ENCODE results near the gene FAM53C.

FAM53C gene

DNA sequence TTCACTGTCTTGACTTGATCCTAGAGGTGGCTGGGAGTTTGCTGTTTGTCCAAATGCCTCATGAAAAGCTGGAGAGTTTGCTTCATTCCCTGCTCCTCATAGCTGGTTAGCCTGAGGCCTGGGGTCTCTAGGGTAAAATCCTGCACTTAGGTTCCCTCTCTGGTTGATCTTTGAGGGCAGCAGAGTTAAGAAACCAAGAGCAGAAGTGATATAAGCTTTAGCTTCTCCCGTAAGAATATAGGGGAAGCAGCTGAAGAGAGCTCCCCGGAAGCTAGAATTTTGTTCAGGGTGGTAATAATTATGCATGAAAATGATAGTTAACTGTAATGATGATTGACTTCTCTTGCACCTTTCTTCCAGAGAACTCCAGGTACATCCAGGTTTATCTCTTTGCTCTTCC, 1.4 kb downstream of the FAM53C start:
- no peak for DNase-seq (ENCODE audit: low read depth)
- peak overlapping the region; percentile 78 for H3K4me3 ChIP-seq (replicated peaks; ENCODE audit: low read depth, low read length)
- no peak for TF ChIP-seq CTCF (IDR thresholded peaks at IDR 0.05; ENCODE audit: low read length, missing control alignments)

DNA sequence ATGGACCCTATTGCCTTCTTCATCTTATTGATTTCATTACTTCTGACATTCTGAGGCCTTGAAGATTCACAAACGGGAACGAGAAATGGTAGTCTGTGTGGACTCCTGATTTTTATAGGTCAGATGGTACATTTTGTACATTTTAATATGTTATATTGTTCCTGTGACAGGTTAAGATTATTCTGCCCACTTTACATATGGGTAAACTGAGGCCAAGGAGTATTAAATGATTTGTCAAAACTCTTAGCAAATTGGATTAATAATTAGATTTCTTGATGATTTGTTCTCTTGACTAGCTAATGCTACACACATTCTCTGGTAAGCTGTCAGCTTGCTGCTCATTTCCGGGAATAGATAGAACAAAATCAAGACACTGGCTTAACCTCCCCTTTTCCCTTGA, 1.9 kb downstream of the FAM53C start:
- DNase-seq (ENCODE audit: low read depth), result no peak
- no peak for TF ChIP-seq CTCF (IDR thresholded peaks at IDR 0.05; ENCODE audit: low read length, missing control alignments)
- H3K4me3 ChIP-seq (replicated peaks; ENCODE audit: low read depth, low read length), result peak overlapping the region; percentile 78

- H3K4me3 ChIP-seq (replicated peaks; ENCODE audit: low read depth, low read length), result no peak overlapping the region
- DNase-seq (ENCODE audit: low read depth), result no peak
- TF ChIP-seq CTCF (IDR thresholded peaks at IDR 0.05; ENCODE audit: low read length, missing control alignments), result no peak
These were observed 7.0 kb downstream of the FAM53C start for GRCh38 chr5:138344887-138345622.

DNA sequence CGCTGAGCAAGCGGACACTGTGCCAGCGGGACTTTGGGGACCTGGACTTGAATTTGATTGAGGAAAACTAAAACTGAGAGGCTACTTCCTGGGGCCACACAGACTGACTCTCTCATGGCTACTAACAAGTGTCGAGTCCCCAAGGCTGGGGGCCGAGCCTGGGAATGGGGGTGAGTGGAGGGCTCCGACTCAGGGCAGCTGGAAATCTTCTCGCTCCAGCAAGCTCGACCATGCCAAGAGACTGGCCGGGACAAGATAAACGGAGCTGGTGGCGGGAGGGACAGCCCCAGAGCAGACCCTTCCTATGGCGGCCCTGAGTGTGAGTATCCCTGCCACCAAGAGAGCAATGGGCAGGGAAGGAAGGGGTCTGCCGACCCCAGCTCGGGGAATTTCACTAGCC, 8.8 kb downstream of the FAM53C start:
- H3K4me3 ChIP-seq (replicated peaks; ENCODE audit: low read depth, low read length), result no peak overlapping the region
- DNase-seq (ENCODE audit: low read depth), result no peak
- no peak for TF ChIP-seq CTCF (IDR thresholded peaks at IDR 0.05; ENCODE audit: low read length, missing control alignments)

- no peak for TF ChIP-seq CTCF (IDR thresholded peaks at IDR 0.05; ENCODE audit: low read length, missing control alignments)
- peak; percentile 37 for DNase-seq (ENCODE audit: low read depth)
- no peak overlapping the region for H3K4me3 ChIP-seq (replicated peaks; ENCODE audit: low read depth, low read length)
These were observed 11.9 kb downstream of the FAM53C start for GRCh38 chr5:138349852-138350562.

GRCh38 chr5:138350563-138350890, 12.5 kb downstream of the FAM53C start:
- TF ChIP-seq CTCF (IDR thresholded peaks at IDR 0.05; ENCODE audit: low read length, missing control alignments), result no peak
- no peak overlapping the region for H3K4me3 ChIP-seq (replicated peaks; ENCODE audit: low read depth, low read length)
- DNase-seq (ENCODE audit: low read depth), result no peak

GRCh38 chr5:138351056-138351455, 13.0 kb downstream of the FAM53C start:
- peak; percentile 79 for DNase-seq (ENCODE audit: low read depth)
- TF ChIP-seq CTCF (IDR thresholded peaks at IDR 0.05; ENCODE audit: low read length, missing control alignments), result no peak
- no peak overlapping the region for H3K4me3 ChIP-seq (replicated peaks; ENCODE audit: low read depth, low read length)

All from fibroblast of pulmonary artery (primary cell).